OCI-LY7 (cell line): Measurements from ENCODE around the gene CHRNA7.

Experiments used
- EZH2phosphoT487 ChIP-seq: fragments of 200-600 bp; sonication (generic); IDR thresholded peaks from 2 replicates; pipeline ENCODE4 v1.6.1; 2018; ENCODE audit warnings: low read depth, borderline replicate concordance, mild to moderate bottlenecking, mixed run types, antibody characterized with exemption, low read length, moderate library complexity, mixed read lengths
- TF ChIP-seq, protein P1 (sequence below): fragments of 200-600 bp; sonication (generic); conservative IDR thresholded peaks from 2 replicates; pipeline ENCODE4 v1.5.1; 2014; ENCODE audit warnings: mild to moderate bottlenecking, antibody characterized with exemption, low read length, moderate library complexity, mixed read lengths

DNA sequence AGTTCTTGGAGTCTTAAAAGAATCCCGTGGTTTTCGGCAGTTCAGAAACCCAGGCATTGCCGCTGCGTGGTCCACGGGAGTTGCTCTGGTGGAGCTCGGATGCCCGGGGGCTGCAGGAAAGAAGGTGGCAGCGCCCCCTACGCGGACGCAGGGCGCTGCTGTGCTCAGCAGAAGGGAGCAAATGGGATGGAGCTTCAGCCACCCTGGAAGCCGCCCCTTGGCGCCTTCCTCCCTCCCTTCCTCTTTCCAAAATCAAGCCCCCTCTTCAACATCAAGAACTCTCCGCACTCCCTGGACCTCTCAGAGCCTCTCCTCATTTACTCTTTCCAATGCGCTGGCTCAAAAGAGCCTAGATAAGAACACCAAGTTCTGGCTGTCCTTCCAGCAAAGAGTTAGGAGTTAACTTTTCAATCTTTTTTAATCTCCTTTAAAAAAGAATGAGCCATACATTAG lies 880 bp upstream of the CHRNA7 start:
- TF ChIP-seq, protein P1, sequence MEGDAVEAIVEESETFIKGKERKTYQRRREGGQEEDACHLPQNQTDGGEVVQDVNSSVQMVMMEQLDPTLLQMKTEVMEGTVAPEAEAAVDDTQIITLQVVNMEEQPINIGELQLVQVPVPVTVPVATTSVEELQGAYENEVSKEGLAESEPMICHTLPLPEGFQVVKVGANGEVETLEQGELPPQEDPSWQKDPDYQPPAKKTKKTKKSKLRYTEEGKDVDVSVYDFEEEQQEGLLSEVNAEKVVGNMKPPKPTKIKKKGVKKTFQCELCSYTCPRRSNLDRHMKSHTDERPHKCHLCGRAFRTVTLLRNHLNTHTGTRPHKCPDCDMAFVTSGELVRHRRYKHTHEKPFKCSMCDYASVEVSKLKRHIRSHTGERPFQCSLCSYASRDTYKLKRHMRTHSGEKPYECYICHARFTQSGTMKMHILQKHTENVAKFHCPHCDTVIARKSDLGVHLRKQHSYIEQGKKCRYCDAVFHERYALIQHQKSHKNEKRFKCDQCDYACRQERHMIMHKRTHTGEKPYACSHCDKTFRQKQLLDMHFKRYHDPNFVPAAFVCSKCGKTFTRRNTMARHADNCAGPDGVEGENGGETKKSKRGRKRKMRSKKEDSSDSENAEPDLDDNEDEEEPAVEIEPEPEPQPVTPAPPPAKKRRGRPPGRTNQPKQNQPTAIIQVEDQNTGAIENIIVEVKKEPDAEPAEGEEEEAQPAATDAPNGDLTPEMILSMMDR: no peak
- TF ChIP-seq EZH2phosphoT487: no peak
